NCI-H82 (cell line): ENCODE data around the gene CYP2J2.
"Not testable (repeated sequence)": the region's sequence is repeated elsewhere in the genome, so short reads cannot be mapped to it uniquely, and the experiment has no call there.

ENCODE experiments used
- DNase-seq: peaks from one replicate; lab custom pipeline; 2025; lab: John Stamatoyannopoulos, UW

The CYP2J2 gene

GRCh38 chr1:59866462-59866861, 60.1 kb downstream of the CYP2J2 start:
- DNase-seq, result no peak

DNA sequence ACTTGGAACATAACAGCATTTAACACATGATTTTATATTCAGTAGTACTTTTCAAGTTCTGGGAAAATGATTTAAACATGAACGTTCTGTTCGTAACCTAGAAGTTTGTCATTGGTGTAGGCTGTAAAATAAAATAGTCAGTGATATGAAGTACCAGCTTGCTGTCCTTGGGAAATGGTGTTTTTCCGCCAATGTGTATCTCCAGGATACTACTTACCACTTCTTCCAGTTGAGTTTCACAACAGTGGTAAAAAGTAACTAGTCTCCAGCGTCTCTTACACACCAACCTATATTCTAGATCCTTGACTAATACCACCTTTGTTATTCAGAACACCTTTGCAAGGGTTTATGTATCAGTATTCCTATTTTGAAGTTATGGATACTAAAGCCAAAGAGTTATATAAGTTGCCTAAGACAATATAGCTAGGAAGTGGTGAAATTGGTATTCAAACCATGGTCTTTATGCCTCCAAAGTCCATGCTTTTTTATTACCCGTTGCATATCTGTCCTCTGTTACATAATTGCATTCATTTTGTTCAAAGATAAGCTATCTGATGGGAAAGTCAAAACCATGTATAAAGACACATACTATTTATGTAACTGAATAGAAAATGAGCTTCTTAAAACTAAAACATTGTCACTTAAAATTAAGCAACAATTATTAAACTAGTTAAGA, 68.8 kb downstream of the CYP2J2 start:
- no peak for DNase-seq

DNA sequence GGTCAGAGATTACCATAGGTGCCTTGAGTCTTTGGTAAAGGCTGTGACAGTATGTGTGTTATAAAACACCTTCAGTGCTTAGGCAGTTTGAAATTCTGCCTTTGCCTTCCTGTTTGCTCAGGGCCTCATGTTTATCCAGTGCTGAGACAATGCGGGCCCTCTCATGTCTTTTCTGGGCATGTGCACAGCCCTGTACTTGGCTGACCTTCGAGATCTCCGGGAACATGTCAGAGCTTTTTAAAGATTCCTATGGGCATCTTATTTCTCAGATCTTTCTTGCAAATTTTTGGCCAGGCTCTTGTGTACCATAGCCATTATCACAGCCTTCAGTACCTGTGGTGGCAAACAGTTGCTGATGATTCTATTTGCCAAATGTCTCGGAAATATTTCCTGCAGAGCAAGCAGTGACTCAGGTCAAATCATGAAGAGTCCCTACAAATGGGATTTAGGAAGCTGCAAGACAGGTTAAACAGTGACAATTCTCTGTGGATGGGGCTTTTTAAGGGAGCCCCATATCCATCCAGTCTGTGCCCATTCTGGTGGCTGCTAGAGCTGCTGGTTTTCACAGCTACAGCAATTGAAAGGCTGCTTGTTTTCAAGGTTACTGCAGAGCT, 69.7 kb downstream of the CYP2J2 start:
- DNase-seq, result no peak

- DNase-seq, result not testable (repeated sequence)
Measured at GRCh38 chr1:59855297-59855696, 71.3 kb downstream of the CYP2J2 start.

DNA sequence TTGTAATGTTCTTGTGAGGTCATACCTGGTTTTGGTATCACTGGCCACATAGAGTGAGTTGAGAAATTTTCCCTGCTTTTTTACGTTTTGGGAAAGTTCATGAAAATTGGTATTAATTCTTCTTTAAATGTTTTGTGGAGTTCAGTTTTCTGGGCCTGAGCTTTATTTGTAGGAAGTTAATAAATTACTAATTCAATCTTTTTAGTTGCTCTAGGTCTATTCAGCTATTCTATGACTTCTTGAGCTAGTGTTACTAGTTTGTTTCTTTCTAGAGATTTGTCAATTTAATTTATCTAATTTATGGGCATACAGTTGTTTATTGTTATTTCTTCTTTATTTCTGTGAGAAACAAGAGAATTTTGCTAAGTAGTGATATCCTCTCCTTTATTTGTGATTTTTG, 74.5 kb downstream of the CYP2J2 start:
- no peak for DNase-seq

DNA sequence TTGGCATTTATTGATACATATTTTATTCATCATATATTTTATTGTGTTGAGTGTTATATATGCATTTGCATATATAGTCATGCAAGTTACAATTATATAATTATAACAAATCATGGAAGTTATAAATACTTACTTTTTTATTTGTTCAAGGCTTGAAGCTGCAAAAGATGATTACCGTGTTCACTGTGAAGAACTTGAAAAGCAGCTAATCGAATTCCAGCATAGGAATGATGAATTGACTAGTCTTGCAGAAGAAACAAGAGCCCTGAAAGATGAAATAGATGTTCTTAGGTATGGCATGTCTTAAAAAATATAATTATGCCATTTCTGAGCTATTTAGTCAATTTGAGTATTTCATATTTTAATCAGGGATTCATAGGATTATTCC, 79.7 kb downstream of the CYP2J2 start:
- no peak for DNase-seq

DNA sequence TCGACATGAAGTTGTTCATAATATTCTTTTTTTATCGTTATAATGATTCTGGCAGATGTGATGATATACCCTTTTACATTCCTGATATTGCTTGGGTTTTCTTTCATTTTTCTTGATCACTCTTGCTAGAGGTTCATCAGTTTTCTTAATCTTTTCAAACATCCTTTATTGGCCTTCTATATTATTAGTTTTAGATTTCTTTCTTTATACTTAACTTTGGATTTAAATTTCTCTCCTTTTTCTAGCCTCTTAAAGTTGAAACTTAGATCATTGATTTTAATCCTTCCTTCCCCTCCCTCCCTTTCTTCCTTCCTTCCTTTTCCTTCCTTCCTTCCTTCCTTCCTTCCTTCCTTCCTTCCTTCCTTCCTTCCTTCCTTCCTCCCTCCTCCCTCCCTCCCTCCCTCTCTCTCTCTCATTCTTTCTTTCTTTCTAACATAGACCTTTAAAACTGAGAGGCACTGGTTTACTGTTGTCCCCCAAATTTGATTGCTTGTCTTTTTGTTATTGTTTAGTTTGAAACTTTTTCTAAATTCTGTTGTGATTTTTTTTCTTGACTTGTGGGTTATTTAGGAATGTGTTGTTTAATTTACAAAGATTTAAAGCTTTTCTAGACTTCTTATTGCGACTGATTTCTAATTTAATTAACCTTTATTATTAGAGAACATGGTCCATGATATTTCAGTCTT, 80.2 kb downstream of the CYP2J2 start:
- DNase-seq, result no peak

DNA sequence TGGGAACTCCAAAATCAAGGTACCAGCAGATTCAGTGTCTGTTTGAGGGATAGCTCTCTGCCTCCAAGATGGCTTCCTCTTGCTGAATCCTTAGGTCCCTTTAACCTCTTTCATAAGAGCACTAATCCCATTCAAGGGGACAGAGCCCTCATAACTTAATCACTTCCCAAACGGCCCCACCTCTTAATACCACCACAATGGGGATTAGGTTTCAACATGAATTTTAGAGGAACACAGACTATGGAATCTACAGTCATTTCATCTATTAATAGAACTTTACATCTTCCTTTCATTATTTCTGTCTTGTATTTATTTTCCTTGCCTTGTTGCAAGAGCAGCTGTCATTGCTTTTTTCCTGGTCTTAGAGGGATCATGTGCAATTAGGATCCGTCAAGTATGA, 81.5 kb downstream of the CYP2J2 start:
- peak; percentile 88 for DNase-seq
